Measurements from ENCODE around the gene PARVA.
"Not testable (repeated sequence)": the region's sequence is repeated elsewhere in the genome, so short reads cannot be mapped to it uniquely, and the experiment has no call there.

Gene PARVA

DNA sequence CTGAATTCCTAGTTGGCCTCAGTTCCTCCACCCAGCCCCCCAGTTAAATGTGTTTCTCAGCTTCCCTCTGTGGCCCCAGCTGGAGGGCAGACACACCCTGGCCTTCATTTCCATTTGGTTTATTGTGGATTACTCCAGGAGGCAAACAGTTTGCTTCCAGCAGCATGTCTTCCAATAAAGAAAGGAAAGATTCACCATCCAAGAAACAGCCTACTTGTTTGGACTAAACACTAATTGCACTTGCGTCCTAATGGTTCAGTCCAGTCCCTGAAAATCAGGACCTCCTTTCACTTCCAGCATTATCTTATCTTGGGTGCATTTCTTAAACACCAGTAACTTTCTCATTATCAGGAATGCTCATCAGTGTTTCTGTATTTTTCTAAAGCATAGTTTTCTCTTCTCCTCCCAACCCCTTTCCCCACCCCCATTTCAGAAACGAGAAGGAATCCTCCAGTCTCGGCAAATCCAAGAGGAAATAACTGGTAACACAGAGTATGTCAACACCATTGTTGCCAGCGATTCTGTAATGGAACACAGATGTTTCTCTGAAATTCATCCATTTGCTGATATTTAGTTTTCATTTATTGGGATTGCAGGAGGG is 130.9 kb downstream of the PARVA start:
- no peak for DNase-seq

DNA sequence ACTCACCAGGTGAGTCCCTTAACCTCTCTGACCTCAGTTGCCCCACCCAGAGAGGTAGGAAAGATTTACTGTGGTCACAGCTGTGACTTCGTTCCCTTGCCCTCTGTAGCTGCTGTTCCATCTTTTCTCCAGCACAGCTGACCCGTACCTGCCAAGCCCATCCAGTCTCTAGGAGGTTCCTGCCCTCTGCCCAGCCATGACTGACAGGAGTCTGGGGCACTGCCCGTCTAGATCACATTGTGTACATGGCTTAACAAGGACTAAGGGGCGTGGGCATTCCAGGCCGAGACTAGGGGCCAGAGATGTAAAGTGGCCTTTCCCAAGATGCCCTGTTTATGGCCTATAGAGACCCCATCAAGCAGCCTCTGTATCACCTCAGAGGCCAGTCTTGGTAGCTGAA is 132.0 kb downstream of the PARVA start:
- no peak for DNase-seq

DNA sequence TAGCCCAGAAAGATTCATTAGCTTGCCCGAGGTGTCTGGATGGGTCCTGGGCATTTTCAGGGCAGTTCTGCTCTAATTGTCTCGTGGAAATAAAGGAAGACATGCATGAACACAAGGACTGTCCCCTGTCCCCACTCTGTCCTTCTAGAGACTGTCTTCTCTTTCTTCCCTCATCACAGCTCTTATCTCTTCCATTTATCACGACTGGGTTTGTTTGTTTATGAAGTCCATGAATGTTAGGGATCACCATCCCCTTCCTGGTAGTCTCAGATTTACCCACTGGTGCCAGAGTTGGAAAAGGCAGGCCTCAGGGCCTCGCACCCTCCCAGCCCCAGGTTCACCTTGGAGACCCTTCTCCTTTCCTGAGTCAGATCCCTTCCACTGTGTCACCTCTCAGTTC is 134.8 kb downstream of the PARVA start:
- DNase-seq: no peak

DNA sequence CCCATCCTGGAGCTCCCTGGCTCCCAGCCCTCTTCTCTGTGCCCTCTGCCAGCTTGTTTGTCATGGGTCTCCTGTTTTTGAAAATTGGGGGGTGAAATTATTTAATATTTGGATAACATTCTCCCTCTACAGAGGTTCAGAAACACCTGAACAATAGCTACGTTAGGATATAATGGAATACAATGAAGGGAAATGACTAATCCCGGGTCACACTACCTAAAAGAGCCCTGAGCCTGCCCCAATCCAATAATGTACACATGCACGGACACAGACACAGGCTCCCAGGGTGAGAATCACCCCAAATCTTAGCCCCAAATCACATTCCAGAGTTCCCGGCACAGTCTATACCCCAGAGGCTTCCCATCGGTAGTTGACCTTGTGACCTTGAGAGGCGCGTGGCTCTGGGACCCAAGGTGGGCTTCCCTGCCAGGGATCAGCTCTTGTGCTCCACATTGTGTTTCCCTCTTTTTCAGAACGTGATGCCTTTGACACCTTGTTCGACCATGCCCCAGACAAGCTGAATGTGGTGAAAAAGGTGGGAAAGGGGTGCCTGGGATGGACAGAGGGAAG is 135.5 kb downstream of the PARVA start:
- DNase-seq: no peak

DNA sequence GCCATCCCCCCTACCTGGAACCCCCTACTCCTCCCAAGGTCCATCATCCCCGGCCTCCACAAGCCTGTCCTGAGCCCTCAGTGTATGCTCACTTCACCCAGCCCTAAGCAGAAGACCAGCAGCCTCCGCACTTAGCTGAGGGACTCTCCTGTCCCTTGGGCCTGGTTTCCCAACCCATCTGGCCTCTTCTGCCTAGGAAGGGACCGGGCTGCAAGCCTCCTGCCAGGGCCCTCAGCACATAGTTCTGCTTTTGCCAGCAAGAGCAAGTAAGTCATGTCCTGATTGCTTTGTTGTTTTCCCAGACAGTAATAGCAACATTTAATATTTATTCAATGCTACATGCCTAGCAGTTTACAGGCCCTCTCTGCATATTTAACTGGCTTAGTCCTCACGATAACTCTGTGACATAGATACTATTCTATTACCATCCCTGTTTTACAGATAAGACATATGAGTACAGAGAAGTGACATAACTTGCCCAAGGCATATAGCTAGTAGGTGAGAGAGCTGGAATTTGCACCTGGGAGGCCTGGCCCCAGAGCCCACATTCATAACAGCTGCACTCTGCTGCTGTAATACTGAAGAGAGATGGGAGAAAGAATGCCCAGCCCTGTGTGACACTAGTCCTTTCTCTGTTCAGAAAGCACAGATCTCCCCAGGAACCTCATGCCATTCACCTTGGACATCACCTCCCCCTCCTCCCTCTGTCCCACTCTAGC is 139.2 kb downstream of the PARVA start:
- DNase-seq: no peak

DNA sequence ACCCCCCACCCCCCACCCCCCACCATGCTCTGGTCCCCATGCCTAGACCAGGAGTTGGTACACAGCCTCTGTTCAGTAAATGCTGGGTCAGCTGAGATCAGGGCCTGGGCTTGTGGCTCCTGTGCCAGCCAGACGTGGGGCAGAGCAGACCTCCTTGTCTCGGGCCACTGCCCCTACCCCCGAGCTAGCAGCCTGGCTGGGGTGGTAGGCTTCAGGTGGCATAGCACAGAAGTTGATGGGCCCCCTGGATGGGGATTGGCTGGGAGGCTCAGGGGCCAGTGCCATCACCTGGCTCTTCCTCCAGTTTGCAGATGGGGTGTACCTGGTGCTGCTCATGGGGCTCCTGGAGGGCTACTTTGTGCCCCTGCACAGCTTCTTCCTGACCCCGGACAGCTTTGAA is 139.9 kb downstream of the PARVA start:
- no peak for DNase-seq

DNA sequence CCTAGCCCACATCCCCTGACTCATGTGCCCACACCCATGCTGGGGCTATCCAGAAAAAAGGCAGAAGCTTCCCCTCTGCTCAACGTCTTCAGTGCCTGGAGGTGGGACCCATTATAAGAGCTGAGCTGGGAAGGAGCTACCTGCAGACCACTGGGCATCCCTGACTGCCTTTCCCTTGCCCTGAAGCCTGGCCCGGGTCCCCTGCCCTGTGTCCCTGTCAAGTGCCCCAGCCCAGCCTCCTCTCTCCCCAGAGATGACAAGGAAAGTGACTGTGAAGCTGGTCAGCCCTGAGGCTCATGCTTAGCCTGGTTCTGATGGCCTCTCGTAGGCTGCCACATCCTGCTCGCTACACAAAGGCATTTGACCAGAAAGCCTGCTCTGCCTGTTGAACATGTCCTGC is 140.4 kb downstream of the PARVA start:
- no peak for DNase-seq

DNA sequence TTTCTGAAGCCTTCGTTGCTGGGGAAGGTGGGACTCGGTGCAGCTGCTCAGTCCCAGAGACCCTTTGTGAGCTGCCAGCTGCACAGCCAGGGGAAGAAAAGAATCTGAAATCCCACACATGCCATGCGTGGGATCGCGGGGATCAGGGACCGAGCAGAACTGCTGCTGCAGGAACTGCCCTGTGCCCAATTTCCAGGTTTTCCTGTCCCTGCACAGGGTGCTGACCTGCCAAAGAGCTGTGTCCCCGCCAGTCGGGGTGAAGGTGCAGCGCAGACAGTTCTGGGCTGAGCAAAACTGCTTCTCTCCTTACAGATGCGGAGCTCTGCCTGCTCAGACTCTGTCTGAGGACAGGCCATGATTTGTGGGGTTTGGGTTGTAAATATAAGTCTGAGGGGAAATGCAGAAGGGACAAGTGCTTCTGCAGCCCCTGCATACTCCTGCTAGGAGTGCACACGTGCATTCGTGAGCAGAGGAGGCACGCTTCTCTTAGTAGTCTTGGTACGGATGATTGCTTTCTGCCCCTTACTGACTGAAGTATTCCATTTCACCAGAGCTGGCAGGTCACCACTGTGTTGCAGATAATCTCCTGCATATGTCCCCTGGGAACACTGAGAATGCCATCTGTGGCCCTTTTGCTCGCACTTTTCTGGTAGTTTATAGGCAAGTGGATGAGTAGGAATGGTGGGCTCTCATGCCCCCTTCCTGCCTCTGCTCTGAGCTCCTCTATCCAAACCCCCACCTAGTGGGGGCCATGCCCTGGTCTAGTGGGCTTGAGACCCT is 141.4 kb downstream of the PARVA start:
- DNase-seq: no peak

DNA sequence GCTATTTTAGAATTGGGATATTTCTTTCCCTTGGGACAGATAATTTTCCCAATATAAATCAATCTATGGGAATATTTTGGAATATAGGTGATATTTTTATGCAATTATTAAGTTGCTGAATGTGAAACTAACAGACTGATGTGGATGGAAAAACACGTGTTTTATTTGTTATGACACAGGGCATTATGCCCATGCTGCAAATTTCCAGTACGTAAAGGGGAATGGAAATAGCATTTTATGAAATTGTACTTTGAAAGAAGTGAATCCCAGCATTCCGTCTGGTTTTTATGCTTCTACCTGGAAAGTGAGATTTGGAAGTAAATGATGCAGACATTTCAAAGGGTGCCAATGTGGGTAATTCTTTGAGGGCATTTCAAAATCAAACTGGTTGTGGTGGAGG is 142.7 kb downstream of the PARVA start:
- DNase-seq: no peak

DNA sequence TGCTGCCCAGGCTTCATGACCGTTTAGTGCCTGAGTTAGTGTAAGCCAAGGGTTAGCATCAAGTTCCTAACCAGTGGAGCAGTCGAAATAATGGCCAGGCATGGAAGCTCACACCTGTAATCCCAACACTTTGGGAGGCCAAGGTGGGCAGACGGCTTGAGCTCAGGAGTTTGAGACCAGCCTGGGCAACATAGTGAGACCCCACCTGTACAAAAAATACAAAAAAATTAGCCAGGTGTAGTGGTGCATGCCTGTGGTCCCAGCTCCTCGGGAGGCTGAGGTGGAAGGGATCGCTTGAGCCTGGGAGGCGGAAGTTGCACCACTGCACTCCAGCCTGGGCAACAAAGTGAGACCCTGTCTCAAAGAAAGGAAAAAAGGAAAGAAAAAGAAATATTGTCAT is 143.2 kb downstream of the PARVA start:
- not testable (repeated sequence) for DNase-seq

DNA sequence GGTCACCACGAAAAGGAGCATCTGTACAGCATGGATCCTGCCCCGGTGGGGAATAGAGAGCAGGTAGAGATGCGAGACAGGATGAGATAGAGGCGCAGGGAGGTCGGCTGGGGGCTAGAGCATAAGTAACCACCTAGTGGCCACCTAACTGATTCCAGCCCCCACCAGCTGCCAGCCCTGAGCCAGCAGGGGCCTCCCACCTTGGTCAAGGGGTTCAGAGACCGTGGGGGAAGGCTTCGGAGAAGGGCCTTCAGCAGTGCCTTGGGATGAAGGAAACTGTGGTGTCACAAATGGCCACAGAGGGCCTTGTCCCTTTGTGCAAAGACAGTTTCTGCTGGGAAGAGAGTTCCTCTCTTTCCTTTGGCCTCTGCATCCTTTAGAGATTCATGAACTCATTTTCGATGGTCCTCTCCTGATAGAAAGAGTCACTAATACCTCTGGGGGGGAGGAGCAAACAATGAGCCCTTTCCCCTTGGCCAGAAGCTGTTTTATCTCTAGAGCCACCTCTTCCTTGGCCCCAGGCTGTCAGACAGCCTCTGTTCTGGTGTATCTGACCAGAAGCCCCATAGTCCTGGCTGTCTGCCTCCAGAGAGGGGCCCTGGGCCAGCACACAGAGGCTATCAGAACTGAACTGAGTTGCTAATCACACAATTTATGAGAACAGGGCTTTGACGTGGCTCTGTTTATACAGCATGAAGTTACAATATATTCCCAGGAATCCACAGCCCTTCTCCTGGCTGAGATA is 146.0 kb downstream of the PARVA start:
- DNase-seq: no peak

DNA sequence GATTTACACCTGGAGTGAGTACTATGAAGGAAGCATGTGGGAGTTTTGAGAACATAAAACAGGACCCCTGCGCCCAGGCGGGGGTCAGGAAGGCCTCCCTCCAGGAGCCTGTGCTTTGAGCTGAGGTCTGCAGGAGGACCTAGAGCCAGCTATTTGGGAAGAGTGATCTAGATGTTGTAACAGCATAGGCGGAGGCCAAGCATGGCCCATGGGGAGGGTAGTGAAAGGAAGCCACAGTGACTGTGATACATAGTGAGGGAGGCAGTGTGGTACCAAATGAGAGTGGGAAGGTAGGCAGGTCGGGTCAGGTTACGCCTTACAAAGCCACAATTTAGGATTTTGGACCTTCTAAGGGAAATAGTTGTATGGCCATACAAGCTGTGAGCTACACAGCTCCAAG is 147.5 kb downstream of the PARVA start:
- DNase-seq: no peak

DNA sequence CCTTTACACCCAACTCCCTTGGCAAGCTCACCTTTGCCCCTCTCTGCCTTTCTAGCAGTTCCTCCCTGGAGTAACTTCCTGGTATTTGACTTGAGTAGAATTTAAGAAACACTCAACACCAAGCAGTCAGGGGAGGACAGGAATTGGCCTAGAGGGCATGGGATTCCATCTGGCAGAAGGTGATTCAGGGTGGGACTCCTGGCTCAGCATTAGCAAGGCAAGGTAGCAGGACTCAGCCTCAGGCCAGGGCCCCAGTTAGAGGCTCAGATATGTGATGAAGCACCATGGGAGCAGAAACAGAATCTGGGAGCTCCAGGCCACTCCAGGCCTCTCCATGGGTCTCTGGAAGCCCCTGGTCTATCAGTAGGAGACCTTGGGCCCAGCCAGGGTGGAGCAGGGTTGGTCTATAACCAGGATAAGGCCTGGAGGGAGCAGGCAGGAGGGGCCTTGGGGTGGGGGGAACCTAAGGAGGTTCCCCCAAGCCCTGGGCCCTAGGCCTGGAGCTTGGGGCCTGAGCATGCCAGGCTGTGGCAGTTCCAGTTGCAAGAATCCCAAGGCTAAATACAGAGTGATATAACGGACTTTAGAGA is 148.2 kb downstream of the PARVA start:
- DNase-seq: no peak

DNA sequence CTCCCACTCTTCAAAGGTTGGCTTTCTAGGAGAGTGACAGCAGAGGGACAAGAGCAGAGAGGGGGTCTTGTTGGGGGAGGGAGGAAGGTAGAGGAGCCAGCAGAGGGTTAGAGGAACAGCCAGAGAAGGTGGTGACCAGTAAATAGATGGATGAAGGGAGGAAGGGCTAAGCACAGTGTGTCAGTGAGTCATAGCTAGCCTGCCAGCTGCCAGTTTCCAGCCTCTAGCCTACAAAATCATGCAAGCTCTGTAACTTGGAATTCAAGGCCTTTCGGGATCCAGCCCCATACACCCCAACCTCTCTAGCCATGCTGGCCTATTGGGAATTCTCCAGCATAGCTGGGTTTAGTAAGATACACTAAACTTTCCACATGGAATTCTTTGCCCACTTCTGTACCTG is 149.4 kb downstream of the PARVA start:
- DNase-seq: no peak

DNA sequence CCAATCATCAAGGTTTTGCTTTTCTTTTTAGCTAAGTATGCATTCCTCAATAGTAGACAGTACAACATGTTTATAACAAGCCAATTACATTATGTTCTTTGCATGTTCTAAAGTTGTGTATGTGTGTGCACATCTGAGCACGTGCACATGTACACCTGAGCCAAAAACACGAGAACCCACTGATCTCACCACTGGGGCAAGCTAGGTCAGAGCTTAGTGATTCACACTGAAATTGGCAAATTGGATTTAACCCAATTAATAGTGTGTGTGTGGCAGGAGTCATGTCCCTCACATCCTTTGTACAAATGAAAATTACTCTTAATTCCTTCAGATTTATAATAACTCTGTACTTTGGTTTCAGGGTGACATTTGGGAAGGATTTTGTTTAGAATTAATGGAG is 151.1 kb downstream of the PARVA start:
- no peak for DNase-seq

DNA sequence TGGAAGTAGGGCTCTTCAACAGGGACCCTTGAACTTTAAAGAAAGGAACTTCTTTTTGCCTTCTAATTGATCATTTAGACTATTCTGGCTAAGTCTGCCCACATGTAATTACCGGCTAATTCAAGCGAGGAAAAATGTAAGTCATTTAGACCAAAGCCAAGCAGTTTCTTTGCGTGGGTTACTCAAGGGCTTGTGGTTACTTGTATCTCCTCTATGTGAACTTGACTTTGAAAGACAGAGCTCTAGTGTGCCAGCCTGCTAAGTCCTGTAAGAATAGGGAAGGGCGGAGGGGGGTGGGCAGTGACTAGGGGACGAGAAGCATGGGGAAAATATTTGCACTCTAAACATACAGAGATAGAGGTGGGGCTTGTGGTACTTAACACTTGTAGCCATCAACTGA is 151.7 kb downstream of the PARVA start:
- no peak for DNase-seq

DNA sequence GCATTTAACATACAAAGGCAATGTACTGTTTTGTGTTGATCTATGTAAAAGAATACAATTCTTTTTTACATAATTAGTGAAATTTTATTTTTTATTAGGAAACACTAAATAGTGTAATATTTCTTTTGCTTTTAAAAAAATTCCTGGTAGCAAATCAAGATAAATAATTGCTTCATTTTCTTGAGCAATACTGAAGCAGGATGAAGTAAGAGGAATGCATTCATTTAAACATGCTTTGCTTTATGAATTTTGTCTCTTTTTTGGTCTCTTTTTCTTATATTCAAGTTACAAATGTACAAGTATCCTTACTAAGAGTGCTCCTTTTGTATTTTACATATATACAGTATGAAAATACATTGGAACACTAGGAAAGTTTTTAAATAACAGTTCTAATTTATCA is 152.4 kb downstream of the PARVA start:
- DNase-seq: no peak

DNA sequence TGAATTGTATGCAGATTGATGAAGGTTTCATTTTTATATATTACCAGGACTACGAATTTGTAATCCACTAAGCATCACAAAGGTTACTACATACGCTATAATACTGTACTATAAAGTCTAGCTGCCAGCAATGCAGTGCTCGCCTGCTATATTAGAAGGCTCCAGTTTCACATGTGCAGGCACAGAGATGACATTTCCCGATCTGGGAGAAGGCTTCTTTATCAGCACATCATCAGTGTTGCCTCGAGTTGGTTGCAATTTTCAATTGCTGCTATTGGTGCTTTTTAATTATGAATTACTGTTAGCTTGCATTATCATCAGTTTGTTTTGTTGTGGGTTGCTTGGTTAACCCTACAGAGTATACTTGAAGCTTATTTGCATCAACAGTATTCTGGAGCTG is 153.6 kb downstream of the PARVA start:
- DNase-seq: no peak

DNA sequence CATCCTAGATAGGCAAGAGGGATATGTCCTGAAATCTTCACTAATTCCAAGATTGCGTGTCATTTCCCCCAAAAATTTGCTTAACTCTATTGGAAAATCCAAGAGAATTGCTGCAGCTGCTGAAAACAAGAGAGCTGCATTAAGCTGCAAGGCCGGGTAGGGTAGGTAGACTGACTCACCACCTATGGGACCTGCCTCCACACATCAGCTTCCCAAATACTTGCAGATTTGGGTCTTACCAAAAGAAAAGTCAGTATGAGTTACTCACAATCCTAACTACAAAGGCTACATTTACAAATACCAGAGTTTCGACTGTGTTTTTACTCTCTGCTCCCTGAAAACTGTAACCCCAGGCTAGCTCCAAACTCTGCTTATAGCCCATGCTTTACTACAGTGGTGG is 154.3 kb downstream of the PARVA start:
- DNase-seq: no peak

DNA sequence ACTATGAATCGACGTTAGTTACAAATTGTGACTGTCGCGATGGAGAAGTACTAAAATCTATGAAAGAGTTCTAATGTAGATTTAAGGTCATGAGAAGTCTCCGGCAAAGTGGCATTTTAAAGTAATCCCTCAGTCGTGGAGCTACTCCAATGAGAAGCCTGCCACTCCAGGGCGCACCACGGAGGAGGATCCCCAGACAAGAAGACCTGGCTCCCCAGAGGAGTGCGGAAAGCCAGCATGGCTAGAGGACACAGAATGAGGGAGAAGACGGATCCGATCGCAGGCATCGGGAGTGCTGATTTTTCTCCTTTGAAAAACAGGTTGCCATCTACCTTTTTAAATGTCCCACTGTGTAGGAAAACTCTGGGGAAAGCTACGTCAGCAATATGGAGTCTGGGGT is 155.2 kb downstream of the PARVA start:
- DNase-seq: no peak

DNA sequence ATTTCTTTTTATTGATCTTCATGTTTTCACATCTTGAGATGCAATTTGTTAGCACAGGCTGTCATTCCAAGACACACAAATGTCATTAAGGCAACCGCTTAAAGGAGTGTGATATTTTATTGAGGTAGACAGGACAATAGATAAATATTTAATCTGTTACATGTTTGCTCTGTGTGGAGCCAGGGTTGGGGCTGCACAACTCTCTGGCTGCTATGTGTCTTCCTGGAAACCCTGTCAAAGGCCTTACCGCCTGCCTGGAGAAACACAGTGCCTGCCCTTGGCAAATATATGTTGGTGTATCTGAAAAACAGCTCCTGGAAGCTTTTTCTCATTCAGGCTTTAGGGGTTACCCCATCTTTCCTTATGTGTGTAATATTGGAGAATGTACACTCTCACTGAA is 157.2 kb downstream of the PARVA start:
- no peak for DNase-seq

DNA sequence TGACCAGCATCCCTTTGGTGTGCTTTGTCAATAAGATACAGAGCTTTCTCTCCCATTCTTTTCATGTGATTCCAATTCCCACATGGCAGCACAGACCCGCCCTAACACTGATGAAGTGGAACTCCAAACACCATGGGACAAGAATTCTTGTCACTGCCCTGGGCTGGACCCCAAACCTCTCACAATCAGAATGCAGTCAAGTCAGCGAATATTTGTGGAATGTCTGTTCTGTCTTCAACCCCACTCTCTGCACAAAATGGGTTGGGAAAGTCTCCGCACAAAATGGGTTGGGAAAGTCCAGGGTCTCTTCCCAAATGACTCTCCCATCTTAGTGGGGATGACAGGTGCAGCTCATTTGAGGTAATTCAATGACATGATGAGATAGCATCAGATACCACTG is 157.9 kb downstream of the PARVA start:
- DNase-seq: no peak

DNA sequence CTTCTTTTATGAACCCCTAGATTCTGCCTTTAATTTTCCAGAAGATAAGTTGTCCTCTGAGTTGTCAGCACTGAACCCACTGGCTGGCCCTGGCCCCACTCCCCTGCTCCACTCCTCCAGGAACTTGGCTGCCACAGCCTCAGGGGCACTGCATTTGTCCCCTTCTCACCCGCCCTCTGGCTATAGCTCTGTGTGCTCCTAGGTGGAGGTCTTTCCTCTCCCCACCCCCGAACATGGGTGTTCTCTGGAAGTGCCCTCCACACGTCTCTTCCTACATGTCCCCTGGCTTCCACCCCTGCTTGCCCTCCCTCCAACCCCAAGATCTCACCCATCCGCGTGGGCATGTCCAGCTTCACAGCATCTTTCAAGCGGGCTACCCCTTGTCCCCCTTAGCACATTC is 159.2 kb downstream of the PARVA start:
- no peak for DNase-seq

All from activated CD4-positive, alpha-beta T cell treated with anti-CD3 and anti-CD28 coated beads for 4 hours (primary cell).